ENCODE data around the gene ARFGAP3.

GRCh38 chr22:42904050-42904449 is 47.0 kb upstream of the ARFGAP3 start:
- TF ChIP-seq CTCF (tag by site-specific recombination; IDR thresholded peaks at IDR 0.05) (no peak), ZNF324 (tag by site-specific recombination; IDR thresholded peaks at IDR 0.05) (no peak), ZSCAN18 (tag by site-specific recombination; IDR thresholded peaks at IDR 0.05) (no peak), ZNF433 (tag by site-specific recombination; IDR thresholded peaks at IDR 0.05; ENCODE audit: low read depth) (no peak), SP2 (tag by site-specific recombination; IDR thresholded peaks at IDR 0.05) (no peak), KLF9 (tag by site-specific recombination; IDR thresholded peaks at IDR 0.05; ENCODE audit: low read depth) (no peak), ZNF558 (tag by site-specific recombination; IDR thresholded peaks at IDR 0.05) (no peak), ZFP37 (tag by site-specific recombination; IDR thresholded peaks at IDR 0.05) (no peak), ZSCAN30 (tag by site-specific recombination; IDR thresholded peaks at IDR 0.05) (no peak), ZNF549 (tag by site-specific recombination; IDR thresholded peaks at IDR 0.05) (no peak), GLIS2 (tag by site-specific recombination; IDR thresholded peaks at IDR 0.05) (no peak), ZNF239 (tag by site-specific recombination; IDR thresholded peaks at IDR 0.05) (no peak), REST (tag by site-specific recombination; IDR thresholded peaks at IDR 0.05) (no peak), ZNF274 (IDR thresholded peaks at IDR 0.05; ENCODE audit: low read length) (no peak), ZNF274 (tag by site-specific recombination; IDR thresholded peaks at IDR 0.05; ENCODE audit: borderline replicate concordance) (no peak)
